ENCODE results near the gene ACAD9.

ACAD9 gene

GRCh38 chr3:128956440-128956839 lies 77.0 kb downstream of the ACAD9 start:
- H3K4me3 ChIP-seq (ENCODE audit: low read depth, low read length): no peak overlapping the region
- TF ChIP-seq, protein P1, sequence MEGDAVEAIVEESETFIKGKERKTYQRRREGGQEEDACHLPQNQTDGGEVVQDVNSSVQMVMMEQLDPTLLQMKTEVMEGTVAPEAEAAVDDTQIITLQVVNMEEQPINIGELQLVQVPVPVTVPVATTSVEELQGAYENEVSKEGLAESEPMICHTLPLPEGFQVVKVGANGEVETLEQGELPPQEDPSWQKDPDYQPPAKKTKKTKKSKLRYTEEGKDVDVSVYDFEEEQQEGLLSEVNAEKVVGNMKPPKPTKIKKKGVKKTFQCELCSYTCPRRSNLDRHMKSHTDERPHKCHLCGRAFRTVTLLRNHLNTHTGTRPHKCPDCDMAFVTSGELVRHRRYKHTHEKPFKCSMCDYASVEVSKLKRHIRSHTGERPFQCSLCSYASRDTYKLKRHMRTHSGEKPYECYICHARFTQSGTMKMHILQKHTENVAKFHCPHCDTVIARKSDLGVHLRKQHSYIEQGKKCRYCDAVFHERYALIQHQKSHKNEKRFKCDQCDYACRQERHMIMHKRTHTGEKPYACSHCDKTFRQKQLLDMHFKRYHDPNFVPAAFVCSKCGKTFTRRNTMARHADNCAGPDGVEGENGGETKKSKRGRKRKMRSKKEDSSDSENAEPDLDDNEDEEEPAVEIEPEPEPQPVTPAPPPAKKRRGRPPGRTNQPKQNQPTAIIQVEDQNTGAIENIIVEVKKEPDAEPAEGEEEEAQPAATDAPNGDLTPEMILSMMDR (IDR thresholded peaks at IDR 0.05; ENCODE audit: low read depth, low read length): no peak

Measured in WI38 (cell line).